VCaP (cell line): Measurements from ENCODE around the gene EML1.

Experiments
- H3K27ac ChIP-seq: fragments of 450-650 bp; 2 replicates; pipeline ENCODE4 v1.5.1; 2017
- CTCF ChIP-seq: fragments of 450-650 bp; conservative IDR thresholded peaks from 2 replicates; pipeline ENCODE4 v1.5.1; 2017; ENCODE audit warnings: mild to moderate bottlenecking, moderate library complexity

Gene EML1

GRCh38 chr14:99753225-99754140, 39.7 kb upstream of the EML1 start:
- no peak overlapping the region for H3K27ac ChIP-seq
- no peak for TF ChIP-seq CTCF

GRCh38 chr14:99754141-99755067, 38.8 kb upstream of the EML1 start:
- no peak for TF ChIP-seq CTCF
- H3K27ac ChIP-seq, result no peak overlapping the region

GRCh38 chr14:99755068-99755405, 38.2 kb upstream of the EML1 start:
- no peak for TF ChIP-seq CTCF
- H3K27ac ChIP-seq, result no peak overlapping the region

GRCh38 chr14:99755629-99756603, 37.3 kb upstream of the EML1 start:
- no peak for TF ChIP-seq CTCF
- H3K27ac ChIP-seq, result no peak overlapping the region

GRCh38 chr14:99756796-99757195, 36.4 kb upstream of the EML1 start:
- no peak overlapping the region for H3K27ac ChIP-seq

More at GRCh38 chr14:99756796-99757195, 36.4 kb upstream of the EML1 start:
- no peak for TF ChIP-seq CTCF
